PC-3 (cell line): Measurements from ENCODE around the gene RECQL5. TPM values are rescaled to one million over a fixed set of nuclear protein-coding genes. Genes with fewer than 3 reads are reported as not detected.

Source experiments
- ATAC-seq: fragments of 200-7000 bp; cut with Tn5 transposase; 2 replicates; pipeline ENCODE4 v1.9.1; 2020; ENCODE audit warnings: mild to moderate bottlenecking, moderate library complexity
- BruUV-seq: library from RNA; stranded (reverse); fragments of 400-500 nt; replicated peaks from 2 replicates; lab custom pipeline; 2021; lab: Mats Ljungman, UMichigan
- CTCF ChIA-PET: fragments of 300-600 bp; sonication (Branson Sonifier 250); formaldehyde crosslinking; loops from one replicate; lab custom pipeline; 2022; ENCODE audit warnings: antibody characterized with exemption; lab: Charles Lee
- POLR2A ChIA-PET: fragments of 300-600 bp; sonication (Branson Sonifier 250); formaldehyde crosslinking; loops from one replicate; lab custom pipeline; 2022; ENCODE audit warnings: antibody characterized with exemption; ENCODE audit not compliant: unreplicated experiment; lab: Charles Lee
- DNase-seq: peaks from one replicate; pipeline ENCODE4 v3.0.0-alpha.2; 2015
- H2AFZ ChIP-seq: fragments of 300-600 bp; sonication (generic); 2 replicates; pipeline ENCODE4 v1.6.0; 2016; ENCODE audit warnings: antibody characterized with exemption, low read length
- H3F3A ChIP-seq: fragments of 300-600 bp; sonication (generic); one replicate; pipeline ENCODE4 v1.6.0; 2017; ENCODE audit warnings: antibody characterized with exemption, low read length, control low read depth, mild to moderate bottlenecking; ENCODE audit not compliant: unreplicated experiment
- H3K27ac ChIP-seq: fragments of 300-600 bp; sonication (generic); 2 replicates; pipeline ENCODE4 v1.5.1; 2016; ENCODE audit warnings: mild to moderate bottlenecking, low read length
- H3K27me3 ChIP-seq: fragments of 300-600 bp; sonication (generic); 2 replicates; pipeline ENCODE4 v1.6.1; 2016; ENCODE audit warnings: low read length, mixed read lengths
- H3K36me3 ChIP-seq: fragments of 300-600 bp; sonication (generic); 2 replicates; pipeline ENCODE4 v1.6.1; 2016; ENCODE audit warnings: low read depth, mixed run types, low read length, mixed read lengths
- H3K4me1 ChIP-seq: fragments of 300-600 bp; sonication (generic); 2 replicates; pipeline ENCODE4 v1.5.1; 2016; ENCODE audit warnings: low read length; ENCODE audit not compliant: insufficient read depth
- H3K4me2 ChIP-seq: fragments of 300-600 bp; sonication (generic); 2 replicates; pipeline ENCODE4 v1.6.0; 2016; ENCODE audit warnings: low read length
- H3K4me3 ChIP-seq: fragments of 300-600 bp; sonication (generic); 2 replicates; pipeline ENCODE4 v1.5.1; 2016; ENCODE audit warnings: mild to moderate bottlenecking, low read length, mixed read lengths
- H3K79me2 ChIP-seq: fragments of 300-600 bp; sonication (generic); 2 replicates; pipeline ENCODE4 v1.6.1; 2017; ENCODE audit warnings: low read length, mixed read lengths
- H3K9ac ChIP-seq: fragments of 300-600 bp; sonication (generic); 2 replicates; pipeline ENCODE4 v1.6.0; 2016; ENCODE audit warnings: mild to moderate bottlenecking, low read length
- H3K9me2 ChIP-seq: fragments of 300-600 bp; sonication (generic); replicated peaks from 2 replicates; pipeline ENCODE4 v1.6.1; 2016; ENCODE audit warnings: mixed run types, low read length, mixed read lengths
- H3K9me3 ChIP-seq: fragments of 300-600 bp; sonication (generic); 2 replicates; pipeline ENCODE4 v1.6.1; 2016; ENCODE audit warnings: low read length, mixed read lengths
- H4K20me1 ChIP-seq: fragments of 300-600 bp; sonication (generic); 2 replicates; pipeline ENCODE4 v1.6.1; 2016; ENCODE audit warnings: low read length, mixed read lengths
- EZH2 ChIP-seq: fragments of 300-600 bp; sonication (generic); IDR thresholded peaks from one replicate; pipeline ENCODE4 v1.6.1; 2017; ENCODE audit warnings: antibody characterized with exemption, mild to moderate bottlenecking, low read length; ENCODE audit not compliant: unreplicated experiment
- EZH2phosphoT487 ChIP-seq: fragments of 300-600 bp; sonication (generic); IDR thresholded peaks from 2 replicates; pipeline ENCODE4 v1.6.1; 2018; ENCODE audit warnings: mild to moderate bottlenecking, antibody characterized with exemption, low read length, borderline replicate concordance
- intact Hi-C: fragments of 100-400 bp; cut with micrococcal nuclease; formaldehyde crosslinking; loops from 2 replicates; pipeline ENCODE4 v1.9.0; 2023
- total RNA-seq: library from RNA; depleted of rRNA; stranded (reverse); fragments of >200 nt; gene quantifications from 2 replicates; pipeline ENCODE4 v1.2.3, GENCODE V29; 2014
- TF ChIP-seq, protein P1 (sequence below): fragments of 300-600 bp; sonication (generic); conservative IDR thresholded peaks from 2 replicates; pipeline ENCODE4 v1.5.1; 2017; ENCODE audit warnings: antibody characterized with exemption, low read depth, mild to moderate bottlenecking, low read length

The RECQL5 gene
- total RNA-seq, 1 experiment from 2014 or later, result 54.2 TPM

DNA sequence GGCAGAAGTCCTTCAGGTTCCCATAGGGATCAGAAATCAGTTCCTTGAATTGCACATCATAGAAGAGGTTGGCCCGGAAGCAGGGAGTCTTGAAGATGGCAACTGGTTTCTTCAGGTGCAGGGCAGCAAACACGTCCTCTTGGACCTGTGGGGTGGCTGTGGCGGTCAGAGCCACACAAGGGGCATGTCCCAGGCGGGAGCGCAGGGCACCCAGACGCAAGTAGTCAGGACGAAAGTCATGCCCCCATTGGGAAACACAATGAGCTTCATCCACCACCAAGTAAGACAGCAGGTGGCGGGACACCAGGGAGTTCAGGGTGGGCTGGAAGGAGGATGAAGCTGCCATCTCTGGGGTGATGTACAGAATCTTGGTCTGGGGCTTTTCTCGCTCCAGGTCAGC lies 4.4 kb downstream of the RECQL5 start:
- no TSS peak for BruUV-seq
- no peaks in the 10 kb centered on the region for H3K9me3 ChIP-seq
- peaks cover 19% of the 10 kb centered on the region for H3K79me2 ChIP-seq
- H4K20me1 ChIP-seq, result no peaks in the 10 kb centered on the region
- DNase-seq (no peak), ATAC-seq (no peak)
- H3K27ac ChIP-seq, result no peak overlapping the region
- peaks cover 10% of the 10 kb centered on the region; the same call in 1 of the 2 replicates for H3K36me3 ChIP-seq
- no peak overlapping the region for H3K4me2 ChIP-seq
- CTCF ChIA-PET, result interaction anchor here (0.5 kb wide), 2 partner anchors 21 to 26 kb away, joined by 3 to 4 read pairs; no protein-coding TSS in a partner anchor
- intact Hi-C loops, result no loop called here
- H3K4me1 ChIP-seq, result peaks cover 8% of the 10 kb centered on the region
- no peaks in the 10 kb centered on the region for H3K27me3 ChIP-seq
- H3K4me3 ChIP-seq, result no peak overlapping the region
- TF ChIP-seq EZH2phosphoT487, result no peak
- TF ChIP-seq EZH2, result no peak
- TF ChIP-seq, protein P1, sequence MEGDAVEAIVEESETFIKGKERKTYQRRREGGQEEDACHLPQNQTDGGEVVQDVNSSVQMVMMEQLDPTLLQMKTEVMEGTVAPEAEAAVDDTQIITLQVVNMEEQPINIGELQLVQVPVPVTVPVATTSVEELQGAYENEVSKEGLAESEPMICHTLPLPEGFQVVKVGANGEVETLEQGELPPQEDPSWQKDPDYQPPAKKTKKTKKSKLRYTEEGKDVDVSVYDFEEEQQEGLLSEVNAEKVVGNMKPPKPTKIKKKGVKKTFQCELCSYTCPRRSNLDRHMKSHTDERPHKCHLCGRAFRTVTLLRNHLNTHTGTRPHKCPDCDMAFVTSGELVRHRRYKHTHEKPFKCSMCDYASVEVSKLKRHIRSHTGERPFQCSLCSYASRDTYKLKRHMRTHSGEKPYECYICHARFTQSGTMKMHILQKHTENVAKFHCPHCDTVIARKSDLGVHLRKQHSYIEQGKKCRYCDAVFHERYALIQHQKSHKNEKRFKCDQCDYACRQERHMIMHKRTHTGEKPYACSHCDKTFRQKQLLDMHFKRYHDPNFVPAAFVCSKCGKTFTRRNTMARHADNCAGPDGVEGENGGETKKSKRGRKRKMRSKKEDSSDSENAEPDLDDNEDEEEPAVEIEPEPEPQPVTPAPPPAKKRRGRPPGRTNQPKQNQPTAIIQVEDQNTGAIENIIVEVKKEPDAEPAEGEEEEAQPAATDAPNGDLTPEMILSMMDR, result no peak
- H3K9me2 ChIP-seq, result no peaks in the 10 kb centered on the region
- H3K9ac ChIP-seq, result no peak overlapping the region
- H2AFZ ChIP-seq, result no peak overlapping the region
- POLR2A ChIA-PET, result no interaction called here
- no peaks in the 10 kb centered on the region for H3F3A ChIP-seq

DNA sequence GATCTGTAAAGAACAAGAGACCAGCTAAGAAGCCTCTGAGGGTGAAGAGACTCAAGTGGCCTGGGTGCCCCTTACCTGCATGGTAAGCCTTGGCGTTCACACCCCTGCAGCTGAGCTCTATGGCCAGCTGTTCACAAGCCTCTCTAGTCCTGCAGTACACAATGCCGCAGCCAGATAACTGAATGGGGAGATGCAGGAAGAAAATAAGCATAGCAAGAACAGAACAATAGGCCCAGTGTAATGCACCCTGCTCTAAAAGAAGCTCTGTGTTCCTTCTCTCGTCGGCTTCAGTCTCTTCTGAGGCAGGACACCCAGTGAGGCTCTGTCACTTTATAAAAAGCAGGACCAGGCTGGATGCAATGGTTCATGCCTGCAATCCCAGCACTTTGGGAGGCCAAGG lies 5.4 kb downstream of the RECQL5 start:
- H3F3A ChIP-seq, result no peaks in the 10 kb centered on the region
- peaks cover 8% of the 10 kb centered on the region for H3K4me1 ChIP-seq
- H2AFZ ChIP-seq, result no peak overlapping the region
- no peaks in the 10 kb centered on the region for H3K9me2 ChIP-seq
- no peaks in the 10 kb centered on the region for H3K9me3 ChIP-seq
- DNase-seq (no peak), ATAC-seq (no peak)
- H3K36me3 ChIP-seq, result peaks cover 10% of the 10 kb centered on the region; the same call in 1 of the 2 replicates
- H3K4me3 ChIP-seq, result no peak overlapping the region
- BruUV-seq, result no TSS peak
- H4K20me1 ChIP-seq, result no peaks in the 10 kb centered on the region
- H3K27me3 ChIP-seq, result no peaks in the 10 kb centered on the region
- intact Hi-C loops, result no loop called here
- no peak overlapping the region for H3K4me2 ChIP-seq
- POLR2A ChIA-PET, result no interaction called here
- no peak overlapping the region for H3K27ac ChIP-seq
- TF ChIP-seq, protein P1, result no peak
- no peak for TF ChIP-seq EZH2phosphoT487
- no peak for TF ChIP-seq EZH2
- H3K9ac ChIP-seq, result no peak overlapping the region
- CTCF ChIA-PET, result no interaction called here
- H3K79me2 ChIP-seq, result peaks cover 10% of the 10 kb centered on the region

DNA sequence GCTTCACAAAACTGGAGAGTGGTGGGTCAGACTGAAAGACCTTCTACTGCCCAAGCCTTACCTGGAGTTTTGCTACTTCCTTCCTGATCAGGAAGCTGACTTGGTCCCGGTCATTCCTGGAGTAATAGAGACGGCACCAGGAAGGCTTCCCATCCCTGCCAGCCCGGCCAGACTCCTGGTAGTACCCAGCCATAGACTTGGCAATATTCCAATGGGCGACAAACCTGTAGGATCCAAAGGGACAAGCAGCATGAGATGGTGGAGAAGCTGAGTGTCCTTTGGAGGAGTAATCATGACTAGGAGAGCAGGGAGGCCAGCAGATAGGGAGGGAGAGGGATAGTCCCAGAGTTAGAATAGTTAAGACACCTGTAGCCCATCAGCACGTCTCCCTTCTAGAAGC lies 8.7 kb downstream of the RECQL5 start:
- Histone ChIP-seq H3K4me1 (no peaks in the 10 kb centered on the region), H4K20me1 (no peaks in the 10 kb centered on the region), H3K4me3 (no peak overlapping the region), H3F3A (no peaks in the 10 kb centered on the region), H3K27ac (no peak overlapping the region), H3K9me3 (no peaks in the 10 kb centered on the region), H3K79me2 (no peaks in the 10 kb centered on the region), H3K36me3 (peaks cover 10% of the 10 kb centered on the region; the same call in 1 of the 2 replicates), H3K9me2 (no peaks in the 10 kb centered on the region), H3K4me2 (no peak overlapping the region), H3K27me3 (no peaks in the 10 kb centered on the region), H2AFZ (no peak overlapping the region), H3K9ac (no peak overlapping the region)
- ATAC-seq (no peak), DNase-seq (no peak)
- intact Hi-C loops, result no loop called here
- TF ChIP-seq, protein P1, result no peak
- no peak for TF ChIP-seq EZH2phosphoT487
- TF ChIP-seq EZH2, result no peak
- POLR2A ChIA-PET, result no interaction called here
- no TSS peak for BruUV-seq
- CTCF ChIA-PET, result interaction anchor here (1.5 kb wide), 1 partner anchor 24 kb away, joined by 4 read pairs; the partner anchor contains the start of gene SMIM5
